WTC11 (cell line): ENCODE data around the gene ZDHHC11B. TPM values are rescaled to one million over a fixed set of nuclear protein-coding genes. Genes with fewer than 3 reads are reported as not detected.
A peak's percentile ranks its signal among the peaks of the same experiment; 100 is the strongest.
"Not testable (repeated sequence)": the region's sequence is repeated elsewhere in the genome, so short reads cannot be mapped to it uniquely, and the experiment has no call there.

Source experiments
- ATAC-seq: fragments of 200-7000 bp; cut with Tn5 transposase; 2 replicates; pipeline ENCODE4 v1.10.0; 2021; ENCODE audit warnings: mild to moderate bottlenecking, moderate library complexity
- CTCF ChIA-PET: fragments of 300-600 bp; sonication (Branson Sonifier 250); formaldehyde crosslinking; loops from one replicate; lab custom pipeline; 2021; ENCODE audit warnings: antibody characterized with exemption; lab: Charles Lee
- POLR2A ChIA-PET: fragments of 350-600 bp; sonication (Branson Sonifier 250); formaldehyde crosslinking; loops from one replicate; lab custom pipeline; 2021; ENCODE audit warnings: antibody characterized with exemption; lab: Charles Lee
- DNase-seq: peaks from one replicate; pipeline ENCODE4 v3.0.0; 2021; ENCODE audit warnings: low spot score
- H3K27ac Mint-ChIP-seq: 2 replicates; pipeline ENCODE4 v1.8.0; 2021; ENCODE audit warnings: mixed read lengths
- H3K27me3 Mint-ChIP-seq: 2 replicates; pipeline ENCODE4 v1.8.0; 2021; ENCODE audit warnings: low read depth, mild to moderate bottlenecking, moderate library complexity, mixed read lengths
- H3K36me3 Mint-ChIP-seq: 2 replicates; pipeline ENCODE4 v1.8.0; 2021; ENCODE audit warnings: mixed read lengths
- H3K4me1 Mint-ChIP-seq: 2 replicates; pipeline ENCODE4 v1.8.0; 2022; ENCODE audit warnings: mixed read lengths
- H3K4me3 Mint-ChIP-seq: 2 replicates; pipeline ENCODE4 v1.8.0; 2021; ENCODE audit warnings: mild to moderate bottlenecking, moderate library complexity, mixed read lengths
- H3K9me3 Mint-ChIP-seq: 2 replicates; pipeline ENCODE4 v1.8.0; 2021; ENCODE audit warnings: mixed read lengths
- ESRRA ChIP-seq: sonication (generic); formaldehyde crosslinking; IDR thresholded peaks from 2 replicates; pipeline ENCODE4 v1.8.1; 2022; ENCODE audit warnings: mild to moderate bottlenecking, missing genetic modification reagents, borderline replicate concordance
- ETV6 ChIP-seq: sonication (generic); formaldehyde crosslinking; IDR thresholded peaks from 2 replicates; pipeline ENCODE4 v1.8.1; 2022; ENCODE audit warnings: mild to moderate bottlenecking, missing genetic modification reagents
- FOXJ3 ChIP-seq: sonication (generic); formaldehyde crosslinking; IDR thresholded peaks from 2 replicates; pipeline ENCODE4 v1.9.0; 2021; ENCODE audit warnings: missing genetic modification reagents, mild to moderate bottlenecking, borderline replicate concordance
- GRHL2 ChIP-seq: fragments of 250-450 bp; sonication (Bioruptor Pico); IDR thresholded peaks from 2 replicates; pipeline ENCODE4 v1.8.0; 2022; ENCODE audit warnings: mild to moderate bottlenecking, moderate library complexity; ENCODE audit not compliant: insufficient replicate concordance, severe bottlenecking
- KAT7 ChIP-seq: sonication (generic); formaldehyde crosslinking; IDR thresholded peaks from 2 replicates; pipeline ENCODE4 v1.8.1; 2023; ENCODE audit warnings: missing genetic modification reagents, mild to moderate bottlenecking, borderline replicate concordance
- NFE2L1 ChIP-seq: sonication (generic); formaldehyde crosslinking; IDR thresholded peaks from 2 replicates; pipeline ENCODE4 v1.8.1; 2023; ENCODE audit warnings: missing genetic modification reagents
- NR3C1 ChIP-seq: sonication (generic); formaldehyde crosslinking; conservative IDR thresholded peaks from 2 replicates; pipeline ENCODE4 v1.8.1; 2023; ENCODE audit warnings: low read depth, mild to moderate bottlenecking, missing genetic modification reagents
- SMAD4 ChIP-seq: sonication (generic); formaldehyde crosslinking; IDR thresholded peaks from 2 replicates; pipeline ENCODE4 v1.8.0; 2022; ENCODE audit warnings: mild to moderate bottlenecking, missing genetic modification reagents
- SOX15 ChIP-seq: fragments of 250-450 bp; sonication (Bioruptor Pico); IDR thresholded peaks from 2 replicates; pipeline ENCODE4 v1.9.0; 2021; ENCODE audit warnings: mild to moderate bottlenecking
- SP1 ChIP-seq: sonication (generic); formaldehyde crosslinking; conservative IDR thresholded peaks from 2 replicates; pipeline ENCODE4 v1.8.1; 2022; ENCODE audit warnings: missing genetic modification reagents
- TCF7 ChIP-seq: sonication (generic); formaldehyde crosslinking; IDR thresholded peaks from 2 replicates; pipeline ENCODE4 v1.8.0; 2022; ENCODE audit warnings: mild to moderate bottlenecking, low read depth, missing genetic modification reagents, moderate library complexity
- TP53 ChIP-seq: sonication (generic); formaldehyde crosslinking; IDR thresholded peaks from 2 replicates; pipeline ENCODE4 v1.8.1; 2023; ENCODE audit warnings: mild to moderate bottlenecking, missing genetic modification reagents
- ZBTB21 ChIP-seq: sonication (generic); formaldehyde crosslinking; IDR thresholded peaks from 2 replicates; pipeline ENCODE4 v1.8.1; 2023; ENCODE audit warnings: mild to moderate bottlenecking, missing genetic modification reagents, borderline replicate concordance
- ZNF396 ChIP-seq: fragments of 250-450 bp; sonication (Bioruptor Pico); IDR thresholded peaks from 2 replicates; pipeline ENCODE4 v1.8.0; 2021; ENCODE audit warnings: mild to moderate bottlenecking, moderate library complexity, borderline replicate concordance
- total RNA-seq: library from RNA; stranded (reverse); gene quantifications from 3 replicates; pipeline ENCODE4 v1.2.3, GENCODE V29; 2021
- TF ChIP-seq, protein P1 (sequence below): fragments of 250-450 bp; sonication (Bioruptor Pico); IDR thresholded peaks from 2 replicates; pipeline ENCODE4 v1.8.0; 2021; ENCODE audit warnings: mild to moderate bottlenecking
- TF ChIP-seq, protein P2 (sequence below): sonication (generic); formaldehyde crosslinking; IDR thresholded peaks from 2 replicates; pipeline ENCODE4 v1.8.1; 2022; ENCODE audit warnings: mild to moderate bottlenecking, moderate library complexity, missing genetic modification reagents
- TF ChIP-seq, protein P3 (sequence below): fragments of 250-450 bp; sonication (Bioruptor Pico); IDR thresholded peaks from 2 replicates; pipeline ENCODE4 v1.9.0; 2021; ENCODE audit warnings: mild to moderate bottlenecking
- TF ChIP-seq, protein P4 (sequence below): fragments of 250-450 bp; sonication (Bioruptor Pico); conservative IDR thresholded peaks from 2 replicates; pipeline ENCODE4 v1.9.0; 2021; ENCODE audit warnings: mild to moderate bottlenecking
- TF ChIP-seq, protein P5 (sequence below): sonication (generic); formaldehyde crosslinking; IDR thresholded peaks from 2 replicates; pipeline ENCODE4 v1.8.1; 2023; ENCODE audit warnings: mild to moderate bottlenecking, missing genetic modification reagents, moderate library complexity

Gene ZDHHC11B
- total RNA-seq, 1 experiment from 2014 or later, result 2.3 TPM

DNA sequence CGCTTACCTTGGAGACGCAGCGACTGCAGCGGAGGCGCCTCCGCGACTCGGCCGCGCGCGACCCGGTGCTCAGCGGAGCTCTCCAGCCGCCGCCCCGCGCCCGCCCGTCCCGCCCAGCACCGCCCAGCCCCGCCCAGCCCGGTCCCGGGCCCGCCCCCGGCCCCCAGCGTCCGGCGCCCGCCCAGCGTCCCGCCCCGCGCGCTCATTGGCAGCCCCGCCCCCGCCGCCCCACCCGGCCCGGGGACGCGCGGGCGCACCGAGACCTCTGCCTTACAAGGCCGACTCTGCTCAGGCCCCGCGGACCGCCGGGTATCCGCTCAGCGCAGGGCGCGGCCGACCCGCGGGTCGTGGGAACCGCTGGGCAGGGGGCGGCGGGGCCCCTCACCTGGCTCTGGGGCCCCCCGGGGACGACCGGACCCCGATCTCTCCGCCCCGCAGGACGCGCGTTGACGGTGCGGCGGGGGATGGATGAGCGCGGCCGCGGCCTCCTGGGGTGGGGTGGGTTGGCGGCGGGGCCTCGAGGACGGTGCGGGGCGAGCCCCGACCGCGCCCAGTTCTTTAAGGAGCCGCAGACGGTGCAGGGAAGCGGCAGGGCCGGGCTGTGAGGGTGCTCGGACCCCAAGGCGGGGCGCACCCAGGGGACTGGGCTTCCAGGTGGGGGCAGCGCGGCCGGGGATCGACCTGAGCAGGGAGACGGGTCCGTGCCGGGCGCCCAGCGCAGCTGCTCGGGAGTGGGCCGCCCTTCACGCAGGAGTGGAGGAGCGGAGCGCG, 91.1 kb downstream of the ZDHHC11B start, which contains the start of gene TPPP:
Gene TPPP, minus strand, starts transcription at position 82 of the 771 bp plus-strand sequence. CDS start 15,292 bp downstream, outside the sequence.
- TF ChIP-seq SP1 (CRISPR knock-in tag), result peak; percentile 47
- H3K27ac Mint-ChIP-seq, CTCF ChIA-PET, H3K9me3 Mint-ChIP-seq, H3K36me3 Mint-ChIP-seq, H3K4me1 Mint-ChIP-seq, POLR2A ChIA-PET: not testable (repeated sequence)
- peak; percentile 76 for DNase-seq
- peak; percentile 64 for ATAC-seq
- H3K27me3 Mint-ChIP-seq, result peaks cover 28% of the 10 kb centered on the region
- peak within 1 kb of the TSS; percentile 49 for H3K4me3 Mint-ChIP-seq

DNA sequence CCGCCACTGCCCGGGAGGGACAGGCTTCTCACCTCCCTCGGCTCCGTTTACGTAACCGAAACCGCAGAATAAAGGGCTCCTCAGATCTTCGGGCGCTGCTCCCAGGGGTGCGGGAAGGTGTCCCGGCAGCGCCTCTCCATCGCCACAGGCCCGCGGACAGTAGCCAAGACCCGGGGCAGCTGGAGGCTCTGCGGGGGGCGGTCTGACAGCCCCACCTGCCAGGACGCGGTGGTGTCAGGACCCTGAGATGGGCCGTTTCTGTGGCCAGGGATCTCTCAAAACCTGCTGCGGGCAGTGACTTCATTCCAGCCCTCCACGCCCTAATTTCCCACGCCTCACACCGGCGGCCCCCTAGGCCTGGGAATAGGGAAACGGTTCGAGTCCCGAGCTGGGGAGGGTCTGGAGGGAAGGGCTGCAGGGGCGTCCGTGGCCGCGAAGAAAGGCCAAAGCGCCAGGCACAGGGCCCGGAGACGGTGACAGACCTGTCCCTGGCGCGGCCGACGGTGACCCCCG, 91.9 kb downstream of the ZDHHC11B start:
- CTCF ChIA-PET, H3K4me1 Mint-ChIP-seq, H3K27ac Mint-ChIP-seq, H3K9me3 Mint-ChIP-seq, DNase-seq, H3K36me3 Mint-ChIP-seq, POLR2A ChIA-PET: not testable (repeated sequence)
- H3K27me3 Mint-ChIP-seq, result peaks cover 21% of the 10 kb centered on the region
- H3K4me3 Mint-ChIP-seq, result 0 out of 2 replicates have a peak overlapping the region, but pooled peaks have one; percentile 29
- peak; percentile 11 for ATAC-seq

DNA sequence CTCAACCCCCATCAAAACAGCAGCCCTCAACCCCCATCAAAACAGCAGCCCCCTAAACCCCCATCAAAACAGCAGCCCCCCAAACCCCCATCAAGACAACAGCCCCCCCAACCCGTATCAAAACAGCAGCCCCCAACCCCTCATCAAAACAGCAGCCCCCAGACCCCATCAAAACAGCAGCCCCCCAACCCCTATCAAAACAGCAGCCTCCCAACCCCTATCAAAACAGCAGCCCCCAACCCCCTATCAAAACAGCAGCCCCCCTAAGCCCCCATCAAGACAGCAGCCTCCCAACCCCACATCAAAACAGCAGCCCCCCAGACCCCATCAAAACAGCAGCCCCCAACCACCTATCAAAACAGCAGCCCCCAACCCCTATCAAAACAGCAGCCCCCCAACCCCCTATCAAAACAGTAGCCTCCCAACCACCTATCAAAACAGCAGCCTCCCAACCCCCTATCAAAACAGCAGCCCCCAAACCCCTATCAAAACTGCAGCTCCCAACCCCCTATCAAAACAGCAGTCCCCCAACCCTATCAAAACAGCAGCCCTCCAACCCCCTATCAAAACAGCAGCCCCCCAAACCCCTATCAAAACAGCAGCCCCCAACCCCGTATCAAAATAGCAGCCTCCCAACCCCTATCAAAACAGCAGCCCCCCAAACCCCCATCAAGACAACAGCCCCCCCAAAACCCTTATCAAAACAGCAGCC, 92.6 kb downstream of the ZDHHC11B start:
- ChIA-PET CTCF (no interaction called here), POLR2A (no interaction called here)
- no peak overlapping the region for H3K4me3 Mint-ChIP-seq
- H3K36me3 Mint-ChIP-seq, result peaks cover 3% of the 10 kb centered on the region
- no peak for DNase-seq
- H3K27me3 Mint-ChIP-seq, result peaks cover 15% of the 10 kb centered on the region
- no peak overlapping the region for H3K27ac Mint-ChIP-seq
- H3K9me3 Mint-ChIP-seq, result peaks cover 4% of the 10 kb centered on the region
- ATAC-seq, result no peak
- H3K4me1 Mint-ChIP-seq, result no peaks in the 10 kb centered on the region
- TF ChIP-seq ETV6 (CRISPR knock-in tag) (no peak), NR3C1 (CRISPR knock-in tag) (no peak), TCF7 (CRISPR knock-in tag) (no peak), SMAD4 (no peak), ESRRA (CRISPR knock-in tag) (no peak), SOX15 (CRISPR knock-in tag) (no peak), NFE2L1 (CRISPR knock-in tag) (no peak), FOXJ3 (CRISPR knock-in tag) (no peak), TP53 (no peak), KAT7 (CRISPR knock-in tag) (no peak), ZNF396 (CRISPR knock-in tag) (no peak), ZBTB21 (CRISPR knock-in tag) (no peak), GRHL2 (CRISPR knock-in tag) (no peak)
- TF ChIP-seq, protein P1, sequence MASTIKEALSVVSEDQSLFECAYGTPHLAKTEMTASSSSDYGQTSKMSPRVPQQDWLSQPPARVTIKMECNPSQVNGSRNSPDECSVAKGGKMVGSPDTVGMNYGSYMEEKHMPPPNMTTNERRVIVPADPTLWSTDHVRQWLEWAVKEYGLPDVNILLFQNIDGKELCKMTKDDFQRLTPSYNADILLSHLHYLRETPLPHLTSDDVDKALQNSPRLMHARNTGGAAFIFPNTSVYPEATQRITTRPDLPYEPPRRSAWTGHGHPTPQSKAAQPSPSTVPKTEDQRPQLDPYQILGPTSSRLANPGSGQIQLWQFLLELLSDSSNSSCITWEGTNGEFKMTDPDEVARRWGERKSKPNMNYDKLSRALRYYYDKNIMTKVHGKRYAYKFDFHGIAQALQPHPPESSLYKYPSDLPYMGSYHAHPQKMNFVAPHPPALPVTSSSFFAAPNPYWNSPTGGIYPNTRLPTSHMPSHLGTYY, result no peak
- TF ChIP-seq, protein P2, sequence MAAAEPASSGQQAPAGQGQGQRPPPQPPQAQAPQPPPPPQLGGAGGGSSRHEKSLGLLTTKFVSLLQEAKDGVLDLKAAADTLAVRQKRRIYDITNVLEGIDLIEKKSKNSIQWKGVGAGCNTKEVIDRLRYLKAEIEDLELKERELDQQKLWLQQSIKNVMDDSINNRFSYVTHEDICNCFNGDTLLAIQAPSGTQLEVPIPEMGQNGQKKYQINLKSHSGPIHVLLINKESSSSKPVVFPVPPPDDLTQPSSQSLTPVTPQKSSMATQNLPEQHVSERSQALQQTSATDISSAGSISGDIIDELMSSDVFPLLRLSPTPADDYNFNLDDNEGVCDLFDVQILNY (CRISPR knock-in tag), result no peak
- TF ChIP-seq, protein P3, sequence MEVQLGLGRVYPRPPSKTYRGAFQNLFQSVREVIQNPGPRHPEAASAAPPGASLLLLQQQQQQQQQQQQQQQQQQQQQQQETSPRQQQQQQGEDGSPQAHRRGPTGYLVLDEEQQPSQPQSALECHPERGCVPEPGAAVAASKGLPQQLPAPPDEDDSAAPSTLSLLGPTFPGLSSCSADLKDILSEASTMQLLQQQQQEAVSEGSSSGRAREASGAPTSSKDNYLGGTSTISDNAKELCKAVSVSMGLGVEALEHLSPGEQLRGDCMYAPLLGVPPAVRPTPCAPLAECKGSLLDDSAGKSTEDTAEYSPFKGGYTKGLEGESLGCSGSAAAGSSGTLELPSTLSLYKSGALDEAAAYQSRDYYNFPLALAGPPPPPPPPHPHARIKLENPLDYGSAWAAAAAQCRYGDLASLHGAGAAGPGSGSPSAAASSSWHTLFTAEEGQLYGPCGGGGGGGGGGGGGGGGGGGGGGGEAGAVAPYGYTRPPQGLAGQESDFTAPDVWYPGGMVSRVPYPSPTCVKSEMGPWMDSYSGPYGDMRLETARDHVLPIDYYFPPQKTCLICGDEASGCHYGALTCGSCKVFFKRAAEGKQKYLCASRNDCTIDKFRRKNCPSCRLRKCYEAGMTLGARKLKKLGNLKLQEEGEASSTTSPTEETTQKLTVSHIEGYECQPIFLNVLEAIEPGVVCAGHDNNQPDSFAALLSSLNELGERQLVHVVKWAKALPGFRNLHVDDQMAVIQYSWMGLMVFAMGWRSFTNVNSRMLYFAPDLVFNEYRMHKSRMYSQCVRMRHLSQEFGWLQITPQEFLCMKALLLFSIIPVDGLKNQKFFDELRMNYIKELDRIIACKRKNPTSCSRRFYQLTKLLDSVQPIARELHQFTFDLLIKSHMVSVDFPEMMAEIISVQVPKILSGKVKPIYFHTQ (CRISPR knock-in tag), result no peak
- TF ChIP-seq, protein P4, sequence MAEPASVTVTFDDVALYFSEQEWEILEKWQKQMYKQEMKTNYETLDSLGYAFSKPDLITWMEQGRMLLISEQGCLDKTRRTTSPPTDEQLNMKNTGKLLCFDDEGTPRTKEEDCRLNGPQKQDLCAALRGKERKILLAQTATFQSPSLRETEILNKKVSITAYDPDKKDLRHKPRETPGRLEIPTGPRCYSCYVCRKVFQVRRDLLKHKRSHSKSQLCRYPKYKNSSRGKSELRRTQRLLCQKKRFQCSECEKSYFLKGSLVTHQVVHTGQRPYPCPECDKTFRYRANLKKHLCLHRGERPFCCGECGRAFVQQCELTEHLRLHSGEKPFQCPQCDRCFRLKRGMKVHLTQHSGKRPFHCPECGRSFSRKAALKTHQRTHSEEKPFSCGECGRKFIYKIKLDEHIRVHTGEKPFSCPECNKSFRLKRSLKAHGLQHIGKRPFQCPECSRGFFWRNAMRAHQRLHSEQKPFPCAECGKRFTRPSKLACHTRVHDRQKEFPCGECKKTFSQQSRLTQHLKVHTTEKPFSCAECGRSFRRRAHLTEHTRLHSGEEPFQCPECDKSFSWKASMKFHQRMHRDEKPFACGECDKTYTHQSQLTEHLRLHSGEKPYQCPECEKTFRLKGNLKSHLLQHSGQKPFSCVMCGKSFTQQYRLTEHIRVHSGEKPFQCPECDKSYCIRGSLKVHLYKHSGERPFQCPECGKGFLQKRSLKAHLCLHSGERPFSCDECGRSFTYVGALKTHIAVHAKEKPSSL (CRISPR knock-in tag), result no peak
- TF ChIP-seq, protein P5, sequence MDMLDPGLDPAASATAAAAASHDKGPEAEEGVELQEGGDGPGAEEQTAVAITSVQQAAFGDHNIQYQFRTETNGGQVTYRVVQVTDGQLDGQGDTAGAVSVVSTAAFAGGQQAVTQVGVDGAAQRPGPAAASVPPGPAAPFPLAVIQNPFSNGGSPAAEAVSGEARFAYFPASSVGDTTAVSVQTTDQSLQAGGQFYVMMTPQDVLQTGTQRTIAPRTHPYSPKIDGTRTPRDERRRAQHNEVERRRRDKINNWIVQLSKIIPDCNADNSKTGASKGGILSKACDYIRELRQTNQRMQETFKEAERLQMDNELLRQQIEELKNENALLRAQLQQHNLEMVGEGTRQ (CRISPR knock-in tag), result no peak
